HG03196 (cell line): ENCODE data around the gene TRIM10.

Experiments
- ATAC-seq: cut with Tn5 transposase; IDR thresholded peaks from one replicate; pipeline ENCODE4 v1.9.1; 2021; ENCODE audit not compliant: unreplicated experiment

The TRIM10 gene

GRCh38 chr6:30160785-30161531 is at the start of gene TRIM10:
Gene TRIM10, minus strand, starts transcription at chr6:30161211. Its CDS starts 353 bp downstream, at chr6:30160858.
- no peak for ATAC-seq

- ATAC-seq: no peak
These were observed 46.7 kb upstream of the TRIM10 start for GRCh38 chr6:30207619-30208295.

GRCh38 chr6:30206799-30207618 is 46.0 kb upstream of the TRIM10 start:
- ATAC-seq: no peak

- ATAC-seq: no peak
These were observed 45.1 kb upstream of the TRIM10 start for GRCh38 chr6:30206152-30206551.

GRCh38 chr6:30204116-30204515 is 43.1 kb upstream of the TRIM10 start:
- no peak for ATAC-seq

GRCh38 chr6:30202366-30202765 is 41.4 kb upstream of the TRIM10 start:
- no peak for ATAC-seq

GRCh38 chr6:30200551-30201281 is 39.7 kb upstream of the TRIM10 start:
- no peak for ATAC-seq

GRCh38 chr6:30198166-30199084 is 37.4 kb upstream of the TRIM10 start:
- no peak for ATAC-seq

GRCh38 chr6:30196376-30196775 is 35.4 kb upstream of the TRIM10 start:
- no peak for ATAC-seq

GRCh38 chr6:30195951-30196350 is 34.9 kb upstream of the TRIM10 start:
- no peak for ATAC-seq

- ATAC-seq: no peak
These were observed 34.0 kb upstream of the TRIM10 start for GRCh38 chr6:30194797-30195690.

GRCh38 chr6:30192076-30192475 is 31.1 kb upstream of the TRIM10 start:
- ATAC-seq: no peak

- no peak for ATAC-seq
These were observed 27.5 kb upstream of the TRIM10 start for GRCh38 chr6:30188541-30188940.

GRCh38 chr6:30185846-30186484 is 25.0 kb upstream of the TRIM10 start:
- no peak for ATAC-seq

GRCh38 chr6:30184417-30185031 is 23.5 kb upstream of the TRIM10 start:
- ATAC-seq: no peak

- no peak for ATAC-seq
These were observed 19.1 kb upstream of the TRIM10 start for GRCh38 chr6:30180145-30180544.

- ATAC-seq: no peak
These were observed 17.8 kb upstream of the TRIM10 start for GRCh38 chr6:30178837-30179236.

- no peak for ATAC-seq
These were observed 14.8 kb upstream of the TRIM10 start for GRCh38 chr6:30175765-30176164.
